ENCODE data around the gene TMEM235. TPM values are rescaled to one million over a fixed set of nuclear protein-coding genes. Genes with fewer than 3 reads are reported as not detected.

The TMEM235 gene
- total and polyA plus RNA-seq, 9 of the 15 experiments (the other 6 are each of a cell fraction or from before 2014, with no cell fraction given): not detected

- TF ChIP-seq FOSL1 (tag; conservative IDR thresholded peaks at IDR 0.05): no peak
- TF ChIP-seq XRCC5 (IDR thresholded peaks at IDR 0.05; ENCODE audit: low read depth, low read length): no peak
- TF ChIP-seq ZNF253 (CRISPR knock-in tag; conservative IDR thresholded peaks at IDR 0.05): no peak
- no peak for TF ChIP-seq FOXM1 (IDR thresholded peaks at IDR 0.05; ENCODE audit: low read depth)
- no peak for TF ChIP-seq FOXM1 (CRISPR knock-in tag; IDR thresholded peaks at IDR 0.05; ENCODE audit: low read depth)
- TF ChIP-seq BRF2 (IDR thresholded peaks at IDR 0.05; ENCODE audit: borderline replicate concordance, insufficient read depth, insufficient read length): no peak
- peak; percentile 11; the same call in 1 of the 2 replicates for TF ChIP-seq ZNF239 (CRISPR knock-in tag; IDR thresholded peaks at IDR 0.05)
- no peak for TF ChIP-seq CHAMP1 (IDR thresholded peaks at IDR 0.05)
- TF ChIP-seq ELK1 (CRISPR knock-in tag; IDR thresholded peaks at IDR 0.05): no peak
- TF ChIP-seq FOXK1 (CRISPR knock-in tag; IDR thresholded peaks at IDR 0.05; ENCODE audit: borderline replicate concordance): no peak
- no peak for TF ChIP-seq RFX7 (CRISPR knock-in tag; IDR thresholded peaks at IDR 0.05)
- TF ChIP-seq CUX1 (CRISPR knock-in tag; IDR thresholded peaks at IDR 0.05): no peak
- no peak for TF ChIP-seq PHB (CRISPR knock-in tag; IDR thresholded peaks at IDR 0.05)
- TF ChIP-seq HDAC2 (IDR thresholded peaks at IDR 0.05): no peak
- TF ChIP-seq HEY1 (CRISPR knock-in tag; IDR thresholded peaks at IDR 0.05; ENCODE audit: borderline replicate concordance): no peak
- no peak for TF ChIP-seq E2F5 (CRISPR knock-in tag; IDR thresholded peaks at IDR 0.05)
- TF ChIP-seq ZNF583 (CRISPR knock-in tag; IDR thresholded peaks at IDR 0.05): no peak
- no peak for TF ChIP-seq ASH1L (IDR thresholded peaks at IDR 0.05; ENCODE audit: borderline replicate concordance, low read depth, partially characterized antibody)
Observed at GRCh38 chr17:78255953-78256706, 24.7 kb downstream of the TMEM235 start (continued).
